Right ventricle myocardium inferior (tissue), 1 donor: ENCODE data around the gene ADCY6. TPM values are rescaled to one million over a fixed set of nuclear protein-coding genes. Genes with fewer than 3 reads are reported as not detected.

Experiments used
- ATAC-seq: fragments of 200-7000 bp; cut with Tn5 transposase; one replicate; pipeline ENCODE4 v1.9.1; 2020; ENCODE audit warnings: mild to moderate bottlenecking, moderate library complexity
- DNase-seq: peaks from one replicate; pipeline ENCODE4 v3.0.0; 2021; ENCODE audit errors: missing footprints
- intact Hi-C: fragments of 100-400 bp; cut with DNase I; formaldehyde crosslinking; loops from one replicate; pipeline ENCODE4 v1.11.0; 2022
- total RNA-seq: library from RNA; stranded (reverse); fragmentation: NEBNext Ultra II Directional; extraction: Animal tissue kit (Norgen Biotek cat#: 25700); gene quantifications from one replicate; pipeline ENCODE4 v1.2.1, GENCODE V29; 2021
- donor health status: DM: no; HTN: yes; CAD: no; lungs with severe emphysema.

Gene ADCY6
- total RNA-seq, 1 donor from 2014 or later: 55.6 TPM

DNA sequence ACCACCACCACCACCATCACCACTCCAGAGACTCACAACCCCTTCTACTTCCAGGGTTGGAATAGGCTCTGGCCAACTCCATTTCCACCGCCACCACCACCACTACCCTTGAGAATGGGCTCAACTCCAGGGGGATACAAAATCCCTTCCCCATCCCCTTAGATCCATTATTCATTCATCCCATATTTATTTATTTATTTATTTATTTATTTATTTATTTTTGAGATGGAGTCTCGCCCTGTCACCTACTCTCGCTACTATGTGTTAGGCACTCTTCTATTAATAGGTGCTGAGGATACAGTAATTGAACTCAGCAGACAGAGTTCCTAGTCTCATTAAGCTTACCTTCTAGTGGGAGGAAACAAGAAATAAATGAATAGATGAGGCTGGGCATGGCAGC lies 4.8 kb upstream of the ADCY6 start:
- DNase-seq (no peak), ATAC-seq (no peak)
- intact Hi-C loops: no loop called here

- DNase-seq (no peak), ATAC-seq (no peak)
- intact Hi-C loops: no loop called here
Measured at GRCh38 chr12:48789858-48790326, 1.0 kb upstream of the ADCY6 start.

DNA sequence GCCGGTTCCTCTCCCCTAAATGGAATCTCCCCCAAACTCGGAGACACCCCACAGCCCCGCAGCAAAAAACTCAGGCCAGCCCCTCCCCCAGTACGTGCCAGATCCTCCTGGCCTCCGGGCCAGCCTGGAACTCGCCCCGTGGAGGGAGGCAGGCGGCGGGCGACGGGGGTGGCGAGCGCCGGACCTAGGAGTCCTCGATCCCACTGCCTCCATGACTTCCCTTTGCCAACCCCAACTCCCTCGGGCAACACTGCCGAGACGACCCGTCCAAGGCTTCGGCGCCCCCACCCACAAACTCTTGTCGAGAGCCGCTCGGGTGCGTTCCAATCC lies 400 bp downstream of the ADCY6 start:
- ATAC-seq (no peak), DNase-seq (no peak)
- intact Hi-C loops: no loop called here

- intact Hi-C loops: loop anchor here (2.0 kb wide), 1 partner anchor 21 kb away; no protein-coding TSS in a partner anchor
- ATAC-seq (peak; percentile 42), DNase-seq (no peak)
Measured at GRCh38 chr12:48787791-48788523, 932 bp downstream of the ADCY6 start.

DNA sequence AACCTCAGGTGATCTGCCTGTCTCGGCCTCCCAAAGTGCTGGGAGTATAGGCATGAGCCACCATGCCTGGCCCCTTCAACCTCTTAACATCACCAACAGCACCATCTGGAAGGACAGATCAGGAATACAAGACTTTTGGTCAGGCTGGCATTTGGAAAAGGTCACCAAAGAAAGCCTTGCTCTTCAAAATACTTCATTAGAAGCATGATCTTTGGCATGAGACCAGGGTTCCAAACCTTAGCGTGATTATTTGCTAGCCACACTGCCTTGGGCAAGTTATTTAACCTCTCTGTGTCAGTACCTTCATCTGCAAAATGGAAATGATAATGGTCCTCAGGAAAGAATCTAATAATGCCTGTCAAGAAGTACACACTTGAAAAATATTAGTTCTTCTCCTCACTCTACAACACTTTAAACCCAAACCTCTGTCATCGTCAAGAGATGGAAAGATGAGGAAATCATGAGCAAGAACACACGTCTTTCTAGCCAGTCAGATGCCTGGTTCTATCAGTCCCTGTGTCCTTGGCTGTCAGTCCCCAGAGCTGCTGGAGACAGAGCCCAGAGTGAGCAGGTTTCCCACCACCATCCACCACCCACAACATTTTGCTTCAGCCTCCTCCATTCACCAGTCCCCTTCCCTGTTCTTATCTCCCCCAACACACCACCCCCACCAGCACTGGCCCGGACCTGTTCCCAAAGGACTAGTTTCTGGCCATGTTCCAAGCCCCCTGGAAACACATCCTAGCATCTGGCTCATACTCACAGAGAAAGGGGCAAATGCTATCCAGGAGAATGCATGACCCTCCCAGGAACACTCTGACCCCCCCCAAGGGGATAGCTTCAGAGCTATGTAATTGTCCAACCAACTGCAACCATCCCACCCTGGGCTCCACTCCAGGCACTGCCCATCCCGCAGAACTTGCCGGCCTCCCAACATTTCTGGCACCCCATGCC lies 2.0 kb downstream of the ADCY6 start:
- ATAC-seq (peak; percentile 82), DNase-seq (no peak)
- intact Hi-C loops: loop anchor here (2.0 kb wide), 1 partner anchor 20 kb away; no protein-coding TSS in a partner anchor

DNA sequence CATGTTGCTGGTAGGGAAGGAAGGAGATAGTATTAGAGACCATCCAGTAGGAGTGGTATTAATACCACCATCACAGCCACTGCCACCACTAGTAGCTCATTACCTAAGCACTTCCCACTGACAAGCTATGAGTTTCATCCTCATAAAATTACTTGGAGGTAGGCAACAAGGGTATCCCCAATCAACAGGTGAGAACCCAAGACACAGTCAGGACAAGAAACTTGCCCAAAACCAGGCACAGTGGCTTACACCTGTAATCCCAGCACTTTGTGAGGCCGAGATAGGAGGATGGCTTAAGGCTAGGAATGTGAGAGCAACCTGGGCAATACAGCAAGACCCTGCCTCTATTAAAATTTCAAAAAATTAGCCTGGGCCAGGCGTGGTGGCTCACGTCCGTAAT lies 5.5 kb downstream of the ADCY6 start:
- DNase-seq (no peak), ATAC-seq (no peak)
- intact Hi-C loops: no loop called here

- intact Hi-C loops: no loop called here
- ATAC-seq (no peak), DNase-seq (no peak)
Measured at GRCh38 chr12:48782457-48783395, 6.2 kb downstream of the ADCY6 start.

- DNase-seq (no peak), ATAC-seq (no peak)
- intact Hi-C loops: no loop called here
Measured at GRCh38 chr12:48781750-48782456, 7.0 kb downstream of the ADCY6 start.

DNA sequence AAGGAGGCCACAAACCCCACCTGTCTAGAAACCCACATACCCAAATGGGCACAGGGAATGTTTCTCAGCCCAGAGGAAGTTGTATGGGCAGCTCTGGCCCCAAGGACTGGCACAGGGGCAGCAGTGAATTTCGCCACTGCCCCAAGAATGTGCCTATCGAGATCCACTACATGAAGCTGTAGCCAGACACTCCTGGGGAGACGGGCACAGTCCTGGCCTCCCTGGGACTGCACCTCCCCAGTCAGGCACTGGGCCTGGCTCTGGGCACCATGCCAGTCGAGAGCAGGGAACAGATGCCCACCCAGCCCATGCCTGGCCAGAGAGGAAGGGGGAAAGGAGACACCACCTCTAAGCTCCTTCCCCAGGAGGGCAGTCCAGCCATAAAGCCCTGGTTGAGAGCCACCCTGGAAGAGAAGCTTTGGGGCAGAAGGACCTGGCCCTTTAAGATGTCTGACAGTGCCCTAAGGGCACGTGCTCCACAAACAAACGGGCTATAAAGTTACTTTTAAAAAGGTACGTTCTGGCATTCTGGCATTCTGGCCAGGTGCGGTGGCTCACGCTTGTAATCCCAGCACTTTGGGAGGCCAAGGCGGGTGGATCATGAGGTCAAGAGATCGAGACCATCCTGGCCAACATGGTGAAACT lies 8.4 kb downstream of the ADCY6 start:
- intact Hi-C loops: no loop called here
- no peak for DNase-seq
- ATAC-seq: peak; percentile 16

DNA sequence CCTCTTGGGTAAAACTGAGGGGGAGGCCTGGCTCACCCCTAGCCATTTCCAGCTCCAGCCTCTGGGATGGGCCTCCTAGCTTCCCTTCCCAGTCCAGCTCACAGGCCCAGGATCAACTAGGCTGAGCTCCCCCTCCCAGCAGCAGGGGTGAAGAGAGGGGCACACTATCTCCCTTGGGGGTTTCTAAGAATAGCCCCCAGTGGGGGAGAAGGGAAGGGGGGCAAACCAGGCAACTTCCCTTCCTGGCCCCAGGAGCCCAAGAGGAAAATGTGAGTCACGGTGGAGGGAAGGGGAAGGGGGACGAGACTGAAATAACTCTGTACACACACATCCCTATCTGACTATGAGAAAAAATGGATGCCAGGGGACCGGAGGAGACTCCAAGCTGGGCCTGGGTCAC lies 9.0 kb downstream of the ADCY6 start:
- intact Hi-C loops: no loop called here
- ATAC-seq (peak; percentile 79), DNase-seq (no peak)

- ATAC-seq: no peak
- intact Hi-C loops: no loop called here
- DNase-seq: no peak
Measured at GRCh38 chr12:48777501-48778400, 11.1 kb downstream of the ADCY6 start.

DNA sequence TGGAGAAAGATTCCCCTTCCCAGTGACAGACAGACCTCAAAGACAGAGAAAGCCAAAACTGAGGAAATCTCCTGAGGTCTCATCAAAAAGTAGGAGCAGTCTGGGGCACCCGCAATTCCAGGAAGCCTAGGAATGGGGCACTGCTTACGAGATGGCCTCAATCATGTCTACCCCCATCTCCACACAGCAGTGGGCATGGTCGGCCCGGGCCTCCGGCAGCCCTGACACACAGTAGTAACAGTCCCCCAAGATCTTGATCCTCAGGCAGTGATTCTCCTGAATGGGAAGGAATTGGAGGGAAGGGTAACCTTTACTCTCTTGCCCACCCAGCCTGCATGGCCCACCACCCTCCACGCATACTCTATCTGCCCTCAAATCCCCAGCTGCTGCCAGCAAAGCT lies 11.9 kb downstream of the ADCY6 start:
- ATAC-seq: no peak
- no peak for DNase-seq
- intact Hi-C loops: no loop called here

- intact Hi-C loops: no loop called here
- ATAC-seq (no peak), DNase-seq (no peak)
Measured at GRCh38 chr12:48775991-48776649, 12.8 kb downstream of the ADCY6 start.

DNA sequence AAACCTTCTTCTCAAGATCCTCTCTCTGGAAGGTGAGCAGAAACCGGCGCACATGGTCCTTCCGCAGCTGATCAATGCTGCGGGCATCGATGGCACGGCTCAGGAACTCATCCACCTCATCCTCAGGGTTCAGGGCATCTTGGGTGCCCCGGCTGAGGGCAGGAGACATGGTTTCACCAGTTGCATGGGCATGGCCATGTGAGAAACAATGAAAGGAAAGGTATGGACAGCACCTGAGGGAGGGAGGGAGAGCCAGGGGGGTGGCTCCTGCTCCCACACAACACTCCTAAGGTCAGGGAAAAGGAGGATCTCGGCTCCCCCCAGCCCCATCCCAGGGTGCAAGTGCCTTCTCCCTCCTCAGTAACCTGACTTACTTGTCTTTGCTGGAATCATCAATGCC lies 13.6 kb downstream of the ADCY6 start:
- ATAC-seq: no peak
- no peak for DNase-seq
- intact Hi-C loops: no loop called here

- intact Hi-C loops: no loop called here
- DNase-seq (no peak), ATAC-seq (no peak)
Measured at GRCh38 chr12:48774516-48774915, 14.4 kb downstream of the ADCY6 start.

DNA sequence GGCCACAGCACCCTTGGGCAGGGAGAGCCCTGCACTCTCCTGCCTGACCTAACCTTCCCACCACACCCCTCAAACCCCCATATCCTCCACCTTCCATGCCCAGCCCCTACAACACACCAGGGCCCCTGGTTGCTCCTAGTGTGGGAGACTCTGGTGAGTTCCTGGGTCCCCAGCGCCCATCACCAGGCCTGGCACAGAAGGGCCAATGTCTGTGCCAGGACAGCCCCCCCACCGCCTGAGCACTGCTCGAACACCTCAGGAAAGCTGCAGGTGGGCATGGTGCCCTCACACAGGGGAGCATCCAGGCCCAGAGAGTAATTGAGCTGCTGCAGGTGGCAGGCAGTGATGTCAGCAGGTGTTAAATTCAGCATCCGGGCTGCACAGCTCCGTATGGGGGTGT lies 15.2 kb downstream of the ADCY6 start:
- ATAC-seq: no peak
- intact Hi-C loops: no loop called here
- DNase-seq: no peak
